ENCODE results near the gene GDAP2. TPM values are rescaled to one million over a fixed set of nuclear protein-coding genes. Genes with fewer than 3 reads are reported as not detected.

Gene GDAP2
- total and polyA plus RNA-seq, 10 donors = 3.0 to 44.6 (median 33.3) TPM

GRCh38 chr1:117890452-117890851 is 39.0 kb downstream of the GDAP2 start:
- Histone ChIP-seq H3K9me3 (no peaks in the 10 kb centered on the region), H3K27ac (no peak overlapping the region), H3K4me3 (no peak overlapping the region), H3K27me3 (replicated peaks in 1 of 7) (no peaks in the 10 kb centered on the region), H3K36me3 (peaks cover 0 to 91% (median 16%) of the 10 kb centered on the region in 6 donors), H3K4me1 (no peaks in the 10 kb centered on the region)
- no peak for TF ChIP-seq POLR2A (IDR thresholded peaks at IDR 0.05)
- no peak for TF ChIP-seq CTCF (IDR thresholded peaks at IDR 0.05 in 8 of 11, conservative IDR thresholded peaks at IDR 0.05 in 3 of 11)
- TF ChIP-seq POLR2AphosphoS5 (IDR thresholded peaks at IDR 0.05) = no peak
- 94 to 98% (median 97%) methylated on average over 2 of the region's 2 CpGs for WGBS, 5 donors
- DNase-seq = no peak
- intact Hi-C loops (cut with DNase I; ENCODE audit: low total_unique reads) = loop anchor here (10.0 kb wide), 2 partner anchors 376 to 806 kb away; no protein-coding TSS in a partner anchor

GRCh38 chr1:117886101-117886795 is 43.2 kb downstream of the GDAP2 start:
- Histone ChIP-seq H3K36me3 (peaks cover 0 to 94% (median 21%) of the 10 kb centered on the region in 6 donors), H3K27ac (no peak overlapping the region), H3K27me3 (replicated peaks in 1 of 7) (no peaks in the 10 kb centered on the region), H3K4me1 (no peaks in the 10 kb centered on the region), H3K4me3 (no peak overlapping the region), H3K9me3 (no peaks in the 10 kb centered on the region)
- intact Hi-C loops (cut with DNase I; ENCODE audit: low total_unique reads) = no loop called here
- DNase-seq = no peak
- WGBS, 5 donors = 87 to 98% (median 93%) methylated on average over 2 of the region's 2 CpGs
- TF ChIP-seq POLR2AphosphoS5 (IDR thresholded peaks at IDR 0.05) (no peak), CTCF (IDR thresholded peaks at IDR 0.05 in 8 of 11, conservative IDR thresholded peaks at IDR 0.05 in 3 of 11) (no peak), POLR2A (IDR thresholded peaks at IDR 0.05) (no peak)

DNA sequence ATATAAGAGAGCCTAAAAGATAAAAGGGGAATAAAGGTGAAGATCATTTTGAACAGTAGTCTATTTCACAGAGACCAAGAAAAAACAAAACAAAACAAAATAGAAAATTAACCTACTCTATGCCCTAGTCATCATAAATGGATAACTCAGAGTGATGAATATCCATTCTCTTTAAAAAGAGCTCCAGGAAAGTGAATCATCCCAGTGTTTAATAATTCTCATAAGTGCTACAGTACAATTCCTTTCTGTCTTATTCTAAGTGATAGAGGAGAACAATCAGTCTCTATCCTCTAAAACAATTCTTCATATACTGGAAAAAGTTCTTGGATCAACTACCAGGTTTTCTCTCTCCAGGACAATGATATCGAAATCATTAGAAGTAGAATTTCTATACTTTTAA is 45.8 kb downstream of the GDAP2 start:
- intact Hi-C loops (cut with DNase I; ENCODE audit: low total_unique reads) = no loop called here
- Histone ChIP-seq H3K4me3 (no peak overlapping the region), H3K4me1 (no peaks in the 10 kb centered on the region), H3K27me3 (replicated peaks in 1 of 7) (no peaks in the 10 kb centered on the region), H3K36me3 (peaks cover 0 to 98% (median 38%) of the 10 kb centered on the region in 6 donors), H3K9me3 (no peaks in the 10 kb centered on the region), H3K27ac (no peak overlapping the region)
- no peak for DNase-seq
- WGBS, 5 donors = 95 to 100% (median 97%) methylated on average over 1 of the region's 1 CpG
- no peak for TF ChIP-seq POLR2A (IDR thresholded peaks at IDR 0.05)
- TF ChIP-seq CTCF (IDR thresholded peaks at IDR 0.05 in 8 of 11, conservative IDR thresholded peaks at IDR 0.05 in 3 of 11) = no peak
- no peak for TF ChIP-seq POLR2AphosphoS5 (IDR thresholded peaks at IDR 0.05)

- H3K9me3 ChIP-seq = peaks cover 0 to 18% (median 12%) of the 10 kb centered on the region in 8 donors
- WGBS, 5 donors = 91 to 100% (median 98%) methylated on average over 1 of the region's 1 CpG
- peaks cover 0 to 100% (median 71%) of the 10 kb centered on the region in 6 donors for H3K36me3 ChIP-seq
- no peaks in the 10 kb centered on the region for H3K4me1 ChIP-seq
- no peaks in the 10 kb centered on the region for H3K27me3 ChIP-seq (replicated peaks in 1 of 7)
- no peak overlapping the region for H3K27ac ChIP-seq
- TF ChIP-seq POLR2A (IDR thresholded peaks at IDR 0.05) = no peak
- no peak for TF ChIP-seq CTCF (IDR thresholded peaks at IDR 0.05 in 8 of 11, conservative IDR thresholded peaks at IDR 0.05 in 3 of 11)
- TF ChIP-seq POLR2AphosphoS5 (IDR thresholded peaks at IDR 0.05) = no peak
- no peak overlapping the region for H3K4me3 ChIP-seq
- no peak for DNase-seq
- intact Hi-C loops (cut with DNase I; ENCODE audit: low total_unique reads) = no loop called here
Measured at GRCh38 chr1:117879284-117879683, 50.1 kb downstream of the GDAP2 start.
